Stimulated activated CD8-positive, alpha-beta memory T cell treated with anti-CD3 and anti-CD28 coated beads, Interleukin-15, amount 100 ng/mL, for 24 hours (primary cell): Measurements from ENCODE around the gene CREB5.

Experiments used
- DNase-seq: peaks from one replicate; pipeline ENCODE4 v3.0.0-alpha.2; 2020; ENCODE audit warnings: low read depth

CREB5 gene

GRCh38 chr7:28516390-28517172 lies 104.3 kb downstream of the CREB5 start:
- no peak for DNase-seq

GRCh38 chr7:28517206-28517605 lies 104.9 kb downstream of the CREB5 start:
- DNase-seq, result no peak

- DNase-seq, result no peak
These were observed 105.3 kb downstream of the CREB5 start for GRCh38 chr7:28517606-28518005.

GRCh38 chr7:28520074-28521015 lies 108.0 kb downstream of the CREB5 start:
- DNase-seq, result no peak

GRCh38 chr7:28524978-28525377 lies 112.7 kb downstream of the CREB5 start:
- DNase-seq, result no peak

GRCh38 chr7:28528899-28529298 lies 116.6 kb downstream of the CREB5 start:
- no peak for DNase-seq

- no peak for DNase-seq
These were observed 117.4 kb downstream of the CREB5 start for GRCh38 chr7:28529755-28530154.

- no peak for DNase-seq
These were observed 118.0 kb downstream of the CREB5 start for GRCh38 chr7:28530175-28530802.

GRCh38 chr7:28530803-28531175 lies 118.5 kb downstream of the CREB5 start:
- no peak for DNase-seq

GRCh38 chr7:28531291-28531690 lies 119.0 kb downstream of the CREB5 start:
- no peak for DNase-seq

- no peak for DNase-seq
These were observed 119.9 kb downstream of the CREB5 start for GRCh38 chr7:28532181-28532580.

GRCh38 chr7:28533267-28533666 lies 120.9 kb downstream of the CREB5 start:
- DNase-seq, result no peak

GRCh38 chr7:28533731-28534531 lies 121.6 kb downstream of the CREB5 start:
- DNase-seq, result no peak

- no peak for DNase-seq
These were observed 123.9 kb downstream of the CREB5 start for GRCh38 chr7:28536259-28536658.

GRCh38 chr7:28539289-28539981 lies 127.1 kb downstream of the CREB5 start:
- DNase-seq, result no peak

- no peak for DNase-seq
These were observed 130.1 kb downstream of the CREB5 start for GRCh38 chr7:28542410-28542809.

GRCh38 chr7:28544453-28545117 lies 132.3 kb downstream of the CREB5 start:
- no peak for DNase-seq

- DNase-seq, result no peak
These were observed 133.7 kb downstream of the CREB5 start for GRCh38 chr7:28546067-28546466.

- no peak for DNase-seq
These were observed 134.8 kb downstream of the CREB5 start for GRCh38 chr7:28547115-28547514.

- no peak for DNase-seq
These were observed 136.1 kb downstream of the CREB5 start for GRCh38 chr7:28548416-28548815.

- DNase-seq, result no peak
These were observed 137.7 kb downstream of the CREB5 start for GRCh38 chr7:28549998-28550397.
